ENCODE data around the gene KCNQ2.

KCNQ2 gene

DNA sequence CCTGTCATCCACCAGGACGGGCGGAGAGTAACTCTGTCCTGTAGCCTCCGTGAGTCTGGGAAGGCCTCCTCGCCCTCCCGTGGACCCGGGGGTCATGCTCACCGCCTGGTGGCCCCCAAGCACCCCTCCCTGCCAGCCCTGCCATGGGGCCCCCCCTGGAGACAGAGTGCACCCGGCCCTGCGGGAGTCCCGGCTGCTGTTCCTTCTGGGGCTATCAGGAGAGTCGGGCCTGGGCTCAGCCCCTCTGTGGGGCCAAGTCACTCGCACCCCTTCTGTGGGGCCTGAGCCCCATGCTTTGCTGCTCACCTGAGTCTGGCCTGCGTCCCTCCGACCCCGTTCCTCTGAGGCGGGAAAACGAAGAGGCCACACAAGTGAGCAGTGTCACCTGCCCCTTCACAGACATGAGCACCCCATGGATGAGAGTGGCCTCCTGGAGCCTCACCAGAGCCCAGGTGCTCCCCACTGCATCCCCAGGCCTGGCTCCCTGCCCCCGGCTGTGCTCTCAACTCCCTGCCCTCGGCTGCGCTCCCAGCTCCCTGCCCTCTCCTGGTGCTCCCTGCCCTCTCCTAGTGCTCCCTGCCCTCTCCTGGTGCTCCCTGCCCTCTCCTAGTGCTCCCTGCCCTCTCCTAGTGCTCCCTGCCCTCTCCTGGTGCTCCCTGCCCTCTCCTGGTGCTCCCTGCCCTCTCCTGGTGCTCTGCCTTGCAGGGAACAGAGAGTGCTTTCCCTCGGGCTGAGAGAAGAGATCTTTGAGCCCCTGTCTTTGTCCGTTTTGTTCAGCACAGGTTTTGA is 106.7 kb downstream of the KCNQ2 start:
- DNase-seq: no peak

DNA sequence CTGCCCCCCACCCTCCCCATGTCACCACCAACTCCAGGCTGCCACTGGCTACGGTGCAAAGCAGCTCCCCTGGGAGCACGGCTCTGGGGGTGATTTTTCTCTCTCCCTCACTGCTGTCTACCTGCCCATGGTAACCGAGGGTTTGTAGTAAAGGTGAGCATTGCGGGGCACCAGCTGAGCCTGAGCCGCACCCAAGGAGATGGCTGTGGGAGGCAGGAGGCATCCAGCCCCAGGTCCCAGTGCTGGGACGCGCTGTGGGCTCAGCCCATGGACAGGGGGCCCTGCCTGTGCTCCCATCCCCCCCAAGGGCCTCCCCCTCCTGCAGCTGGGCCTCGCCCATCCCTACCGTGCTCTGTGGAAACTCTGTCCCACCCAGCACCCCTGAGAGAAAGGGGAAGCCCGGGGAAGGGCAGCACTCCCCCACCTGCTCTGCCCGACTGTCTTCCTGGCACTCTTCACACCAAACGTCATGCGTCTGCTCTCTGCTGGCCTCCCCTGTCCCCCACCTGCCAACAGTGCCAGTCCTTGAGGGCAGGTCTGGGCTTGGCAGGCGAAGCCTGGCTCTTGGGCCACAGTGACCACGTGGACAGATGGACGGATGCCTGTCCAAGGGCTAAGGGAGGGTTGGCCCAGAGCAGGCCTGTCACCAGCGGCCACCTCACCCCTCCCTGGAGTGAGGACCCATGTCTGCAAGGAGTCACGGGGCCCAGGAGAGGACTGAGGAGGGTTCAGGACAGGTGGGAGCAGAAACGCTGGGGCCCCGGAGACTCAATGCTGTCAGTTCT is 107.5 kb downstream of the KCNQ2 start:
- no peak for DNase-seq

DNA sequence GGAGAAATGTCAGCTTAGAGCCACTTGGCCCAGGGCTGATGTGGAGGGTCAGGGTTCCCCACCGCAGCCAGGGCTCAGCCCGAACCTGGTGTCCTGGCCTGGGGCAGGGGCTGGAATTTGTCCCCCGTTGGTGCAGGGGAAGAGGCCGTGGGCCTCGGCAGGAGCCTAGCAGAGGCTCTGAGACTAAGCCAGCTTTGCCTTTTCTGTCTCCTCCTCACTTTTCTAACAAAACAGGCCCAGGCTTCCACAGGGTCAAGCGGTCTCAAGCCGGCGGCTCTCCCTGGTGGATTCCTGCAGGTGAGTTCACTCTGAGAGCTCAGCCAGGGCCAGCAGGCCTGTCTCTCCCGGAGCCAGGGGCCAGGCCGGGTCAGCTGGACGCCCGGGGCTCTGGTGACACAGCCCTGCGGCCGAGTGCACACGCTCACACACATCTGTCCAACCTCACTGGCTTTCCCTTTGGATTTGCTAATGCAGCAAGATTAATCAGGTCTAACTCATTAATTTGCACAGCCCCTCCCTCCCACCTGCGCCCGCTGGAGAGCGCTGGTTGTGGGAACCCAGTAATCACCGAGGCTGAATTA is 108.4 kb downstream of the KCNQ2 start:
- no peak for DNase-seq

DNA sequence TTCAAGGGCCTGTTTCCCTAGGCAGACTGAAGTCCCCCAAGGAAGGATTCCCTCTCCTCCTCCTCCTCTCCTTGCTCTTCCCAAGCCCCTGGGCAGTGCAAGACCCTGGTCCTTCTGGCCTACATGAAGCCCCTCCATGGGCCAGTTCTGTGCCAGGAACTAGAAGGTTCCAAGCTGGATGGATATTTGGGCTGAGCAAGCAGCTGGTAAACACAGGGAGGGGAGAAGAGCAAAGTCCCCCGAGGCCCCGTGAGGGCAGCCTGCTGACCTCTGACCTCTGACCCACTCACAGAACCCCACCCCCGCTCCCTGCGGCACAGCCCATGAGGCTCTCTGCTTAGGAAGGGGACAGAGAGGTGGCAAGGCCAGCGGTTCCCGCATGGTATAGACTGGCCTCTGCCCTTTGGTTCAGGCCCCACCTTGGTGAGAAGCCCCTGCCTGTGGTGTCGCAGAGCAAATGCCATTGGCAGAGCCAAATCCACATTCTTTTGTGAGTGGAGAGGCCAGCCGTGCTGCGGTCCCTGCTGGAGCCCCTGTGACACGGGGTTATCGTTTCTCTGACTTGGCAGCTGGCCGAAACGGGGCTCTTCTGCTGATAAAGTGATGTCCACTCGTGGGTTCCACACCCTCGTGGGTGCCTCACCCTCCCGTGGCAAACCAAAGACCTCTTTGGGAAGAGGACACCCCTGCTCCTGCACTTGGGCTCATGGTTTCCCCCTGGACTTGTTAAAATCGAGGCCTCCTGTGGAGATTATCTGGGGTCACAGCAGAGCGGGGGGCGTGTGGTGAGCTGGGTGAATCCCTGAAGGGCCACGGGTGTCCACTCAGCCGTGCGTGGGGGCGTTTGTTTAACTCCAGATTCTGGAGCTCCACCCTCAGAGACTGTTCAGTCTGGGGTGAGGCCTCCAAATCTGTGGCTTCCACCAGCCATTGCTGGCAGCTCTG is 109.2 kb downstream of the KCNQ2 start:
- no peak for DNase-seq

DNA sequence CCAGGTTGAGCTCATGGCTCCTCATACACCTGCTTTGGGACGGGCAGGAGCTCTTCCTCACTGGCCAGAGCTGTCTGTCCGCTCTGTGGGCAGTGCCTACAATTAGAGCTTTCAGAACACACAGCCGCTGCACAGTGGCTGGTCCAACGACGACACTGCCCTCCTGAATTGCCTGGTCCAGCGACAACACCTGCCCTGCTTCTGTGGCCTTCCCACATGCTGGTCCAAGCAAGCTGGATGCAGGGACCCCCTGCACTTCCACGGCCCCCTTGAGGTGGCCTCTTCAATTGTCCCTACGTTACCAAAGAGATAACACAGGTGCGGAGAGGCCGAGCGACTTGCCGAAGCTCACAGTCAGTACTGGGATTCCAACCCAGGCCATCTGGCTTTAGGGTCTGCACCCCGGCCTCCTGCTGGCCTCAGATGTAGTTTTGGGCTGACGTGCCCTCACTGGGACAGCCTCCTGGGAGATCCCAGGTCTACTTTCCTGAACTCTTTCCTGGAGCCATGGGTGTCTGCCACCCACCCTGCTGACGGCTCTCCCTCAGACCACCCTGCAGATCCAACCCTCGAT is 109.9 kb downstream of the KCNQ2 start:
- no peak for DNase-seq

DNA sequence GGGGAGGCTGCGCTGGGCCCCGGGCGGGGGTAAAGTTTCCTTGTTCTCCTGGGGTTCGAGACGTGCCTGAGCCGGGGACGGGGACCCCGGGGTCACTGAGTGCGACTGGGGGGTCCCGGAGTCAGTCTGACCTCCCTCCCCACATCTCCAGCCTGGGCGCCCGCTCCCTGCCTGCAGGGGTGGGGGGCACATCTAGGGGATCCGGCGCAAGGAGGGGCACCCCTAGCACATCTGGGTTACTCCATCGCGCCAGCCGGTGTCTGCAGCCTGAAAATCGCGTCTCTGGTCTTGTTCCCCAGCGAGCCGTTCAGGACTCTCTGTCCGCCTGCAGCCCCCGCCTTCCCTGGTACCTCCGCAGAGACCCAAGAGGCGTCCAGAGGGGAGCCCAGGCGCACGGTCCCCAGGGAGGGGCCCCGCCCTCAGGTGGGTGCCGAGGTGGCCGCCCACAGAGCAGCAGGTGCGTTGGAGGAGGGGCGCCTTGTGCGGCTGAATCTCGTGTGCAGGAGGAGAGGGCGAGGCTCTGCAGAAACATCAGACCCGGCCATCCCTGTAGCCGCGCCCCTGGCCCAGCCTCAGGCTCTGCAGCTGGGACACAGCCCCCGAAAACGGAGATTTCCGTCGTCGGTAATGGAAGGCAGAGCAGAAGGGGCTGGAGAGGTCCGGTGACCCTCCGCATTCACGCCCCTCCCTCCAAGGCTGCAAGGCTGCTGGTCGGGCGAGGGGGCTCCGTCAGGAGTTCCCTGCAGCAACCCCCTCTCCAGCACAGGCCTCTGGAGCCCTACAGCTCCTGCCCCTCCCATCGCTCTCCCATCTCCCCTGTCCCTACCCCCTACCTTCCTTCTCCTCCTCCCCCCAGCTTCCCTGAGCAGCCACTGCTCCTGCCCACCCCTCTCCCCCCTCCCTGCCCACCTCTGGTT is 110.7 kb downstream of the KCNQ2 start:
- DNase-seq: no peak

DNA sequence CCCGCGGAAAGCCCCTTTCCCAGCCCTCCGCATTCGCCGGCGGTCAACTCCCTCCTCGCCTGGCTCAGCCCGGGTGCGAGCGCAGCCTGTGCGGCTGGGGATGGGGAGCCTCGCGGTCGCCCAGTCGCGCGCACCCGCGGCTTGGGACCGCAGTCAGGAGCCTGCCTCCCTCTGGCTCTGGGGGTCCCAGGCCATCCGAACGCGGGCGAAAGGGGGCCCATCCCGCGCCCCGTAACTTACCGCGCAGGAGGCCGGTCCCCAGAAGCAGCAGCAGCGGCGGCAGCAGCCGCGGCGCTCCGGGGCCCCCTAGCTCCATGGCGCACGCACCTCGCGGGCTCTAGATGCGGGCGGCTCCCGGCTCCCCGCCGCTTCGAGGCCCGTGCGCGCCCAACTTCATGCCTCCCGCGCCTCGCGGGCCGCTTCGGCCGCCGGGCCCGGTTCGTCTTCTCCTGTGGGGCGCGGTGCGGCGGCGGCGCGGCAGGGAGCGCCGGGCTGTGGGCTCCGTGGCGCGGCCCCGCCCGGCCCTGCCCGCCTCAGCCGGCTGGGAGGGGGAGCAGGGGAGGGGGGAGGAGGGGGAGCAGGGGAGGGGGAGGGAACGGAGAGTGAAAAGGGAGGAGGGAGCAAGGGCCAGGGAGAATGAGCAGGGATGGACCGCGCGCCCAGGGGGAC is 111.5 kb downstream of the KCNQ2 start, which contains the start of gene CHRNA4:
Gene CHRNA4, minus strand, starts transcription at position 500 of the 669 bp plus-strand sequence. Its CDS starts 184 bp downstream, at position 316.
- DNase-seq: no peak

DNA sequence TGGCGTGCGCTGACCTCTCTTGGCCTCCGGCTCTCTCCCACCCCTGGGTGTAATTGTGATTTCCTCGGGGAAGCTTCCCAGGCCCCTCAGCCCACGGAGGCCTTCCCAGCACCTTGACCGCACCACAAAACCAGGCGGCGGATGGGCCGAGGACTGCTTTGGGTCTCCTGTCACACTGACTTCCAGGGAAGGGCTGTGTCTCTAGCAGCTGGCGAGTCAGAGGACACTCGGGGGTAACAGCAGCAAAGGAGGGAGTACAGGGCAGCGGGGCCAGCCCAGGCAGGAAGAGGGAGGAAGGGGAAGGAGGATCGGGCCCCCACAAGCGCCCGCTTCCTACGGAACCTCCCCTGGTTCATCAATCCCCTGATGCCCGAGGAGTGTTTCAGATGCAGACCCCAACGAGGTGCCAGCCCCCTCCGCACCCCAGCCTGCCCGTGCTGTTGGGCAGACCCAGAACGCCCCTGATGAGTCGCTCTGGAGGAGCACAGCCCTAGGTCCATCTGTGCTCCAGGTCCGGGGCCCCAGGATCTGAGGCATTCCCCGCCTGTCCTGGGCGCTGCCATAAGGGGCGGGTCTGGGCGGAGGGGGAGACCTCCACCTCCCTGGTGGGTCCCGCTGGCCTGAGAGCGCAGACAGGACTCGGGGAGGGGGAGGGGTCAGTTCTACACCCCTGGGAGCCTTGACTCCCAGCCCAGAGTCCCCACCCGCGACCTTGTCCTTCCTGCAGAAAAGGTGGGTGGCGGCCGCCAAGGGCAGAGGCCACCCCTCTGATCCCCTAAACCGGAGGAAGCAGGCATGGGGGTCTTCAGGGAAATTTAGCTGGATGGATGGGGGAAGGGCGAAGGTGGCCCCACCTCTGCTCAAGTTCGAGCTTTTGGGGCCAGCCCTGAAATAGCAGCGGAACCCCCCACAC is 112.3 kb downstream of the KCNQ2 start:
- DNase-seq: no peak

DNA sequence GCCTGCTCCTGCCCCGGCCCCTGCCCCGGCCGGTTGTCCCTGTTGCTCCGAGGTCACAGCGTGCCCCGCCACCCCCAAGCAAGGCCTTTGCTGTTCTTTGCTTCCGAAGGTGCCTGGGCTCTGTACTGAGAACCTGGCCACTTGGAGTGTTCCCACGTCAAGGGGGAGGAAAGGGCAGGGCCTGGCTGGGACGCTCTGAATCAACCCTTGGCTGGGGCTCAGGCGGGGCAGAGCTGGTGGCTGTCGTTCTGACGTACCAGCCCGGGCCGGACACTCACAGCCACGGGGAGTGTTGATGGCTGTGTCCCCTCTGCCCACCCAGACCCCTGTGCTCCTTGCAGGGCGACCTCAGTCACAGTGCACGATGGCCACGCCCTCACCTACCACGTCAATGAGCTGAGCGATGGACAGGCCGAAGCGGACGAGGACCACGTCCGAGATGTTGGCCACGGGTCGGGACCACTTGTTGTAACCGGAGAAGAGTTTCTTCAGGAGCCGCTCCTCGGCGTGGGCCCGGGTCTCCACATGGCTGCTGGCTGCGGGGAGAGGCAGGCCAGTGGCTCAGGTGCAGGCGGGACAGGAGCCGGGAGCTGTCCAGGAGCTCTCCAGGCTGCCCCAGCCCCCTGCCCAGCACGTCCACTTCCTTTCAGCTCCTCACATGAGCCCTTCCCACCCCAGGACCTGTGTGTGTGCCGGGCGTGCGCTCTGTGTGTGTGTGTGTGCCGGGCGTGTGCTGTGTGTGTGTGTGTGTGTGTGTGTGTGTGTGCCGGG is 113.1 kb downstream of the KCNQ2 start:
- DNase-seq: no peak

DNA sequence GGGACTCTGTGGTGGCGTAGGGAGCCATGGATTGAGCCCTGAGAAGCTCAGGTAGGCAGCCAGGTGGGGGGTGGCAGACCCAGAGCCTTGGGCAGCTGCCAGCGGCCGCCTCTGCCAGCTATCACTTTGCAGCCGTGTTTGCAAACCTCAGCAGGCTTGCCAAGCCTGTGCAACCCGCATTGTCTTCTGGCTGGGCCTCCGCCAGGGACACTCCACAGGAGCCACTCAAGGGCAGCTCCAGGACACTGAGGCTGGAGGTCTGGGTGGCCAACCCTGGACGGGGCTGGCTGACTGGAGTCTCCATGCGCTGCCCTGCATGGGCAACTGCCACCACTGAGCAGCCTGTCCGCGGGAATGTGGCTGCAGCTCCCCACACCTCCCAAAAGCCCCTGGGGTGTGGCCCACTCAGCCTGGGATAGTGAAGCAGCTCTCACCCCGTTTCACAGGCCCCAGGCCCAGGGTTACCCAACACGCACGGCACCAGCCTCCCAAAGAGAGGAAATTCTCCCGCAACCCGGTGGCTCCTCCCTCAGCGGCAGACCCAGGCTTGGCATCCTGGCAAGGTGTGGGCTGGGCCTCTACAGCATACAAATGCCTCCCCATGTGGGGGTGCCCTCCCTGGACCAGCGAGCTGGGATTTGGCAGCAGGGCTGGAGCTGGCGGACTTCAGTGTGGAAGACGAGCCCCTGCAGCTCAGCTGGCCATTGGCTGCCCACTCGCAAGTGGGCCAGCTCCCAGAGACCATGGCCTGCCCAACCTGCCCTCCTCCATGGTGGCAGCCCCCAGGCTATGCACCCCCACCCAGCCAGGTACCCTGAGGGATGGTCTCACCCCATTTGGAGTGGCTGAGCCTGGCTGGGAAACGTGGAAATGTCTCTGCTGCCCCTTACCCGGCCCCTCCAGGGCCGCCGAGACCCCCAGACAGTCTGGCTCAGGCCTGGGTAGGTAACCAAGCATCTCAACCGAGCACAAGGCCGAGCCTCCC is 114.2 kb downstream of the KCNQ2 start:
- no peak for DNase-seq

DNA sequence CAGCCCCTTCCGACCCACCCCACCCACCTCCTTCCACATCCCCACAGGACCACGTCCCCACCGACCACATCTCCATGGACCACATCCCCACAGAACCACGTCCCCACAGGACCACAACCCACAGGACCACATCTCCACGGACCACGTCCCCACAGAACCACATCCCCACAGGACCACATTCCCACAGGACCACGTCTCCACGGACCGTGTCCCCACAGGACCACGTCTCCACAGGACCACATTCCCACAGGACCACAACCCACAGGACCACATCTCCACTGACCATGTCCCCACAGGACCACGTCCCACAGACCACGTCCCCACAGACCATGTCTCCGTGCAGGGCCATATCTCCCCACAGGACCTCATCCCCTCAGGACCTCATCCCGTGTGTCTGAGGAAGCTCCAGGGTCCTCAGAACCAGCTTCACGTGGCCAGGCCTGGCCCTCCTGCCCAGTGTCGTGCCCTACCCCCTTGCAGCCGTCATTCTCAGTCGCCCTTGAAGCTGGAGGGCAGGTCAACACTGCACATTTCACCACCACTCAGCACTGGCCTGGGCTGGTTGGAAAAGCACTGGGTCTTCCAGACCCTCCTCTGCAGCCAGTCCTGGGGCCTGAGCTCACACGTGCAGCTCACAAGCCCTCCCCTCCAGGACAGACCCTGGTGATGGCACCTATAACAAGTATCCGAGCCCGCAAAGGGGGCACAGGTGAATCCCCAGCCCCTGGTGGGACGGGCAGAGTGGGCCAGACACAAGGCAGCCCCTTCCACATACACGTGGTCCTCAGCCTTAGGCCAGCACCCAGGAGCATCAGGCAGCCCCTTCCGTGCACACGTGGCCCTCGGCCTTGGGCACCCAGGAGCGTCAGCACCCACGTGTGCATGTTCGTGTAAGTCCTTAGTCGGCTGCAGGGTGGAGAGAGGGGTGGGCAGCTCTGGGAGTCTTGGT is 115.2 kb downstream of the KCNQ2 start:
- no peak for DNase-seq

DNA sequence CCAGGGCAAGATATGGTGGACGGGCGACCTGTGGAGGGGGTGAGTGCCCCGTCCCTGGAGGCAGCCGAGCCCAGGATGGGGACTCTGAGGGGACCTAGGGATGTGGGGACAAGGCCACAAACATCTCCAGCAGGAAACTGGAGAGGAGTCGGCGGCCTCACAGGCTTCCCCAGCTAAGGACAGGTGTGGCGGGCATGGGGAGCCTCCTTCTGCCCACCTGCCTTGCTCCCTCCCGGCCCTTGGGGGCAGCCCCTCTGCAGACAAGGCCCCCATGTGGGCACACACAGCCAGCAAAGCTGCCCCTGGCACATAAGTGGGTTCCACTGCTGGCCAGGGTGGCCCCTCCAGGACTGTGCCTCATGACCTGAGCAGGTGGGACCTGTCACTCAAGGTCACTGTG is 115.9 kb downstream of the KCNQ2 start:
- no peak for DNase-seq

DNA sequence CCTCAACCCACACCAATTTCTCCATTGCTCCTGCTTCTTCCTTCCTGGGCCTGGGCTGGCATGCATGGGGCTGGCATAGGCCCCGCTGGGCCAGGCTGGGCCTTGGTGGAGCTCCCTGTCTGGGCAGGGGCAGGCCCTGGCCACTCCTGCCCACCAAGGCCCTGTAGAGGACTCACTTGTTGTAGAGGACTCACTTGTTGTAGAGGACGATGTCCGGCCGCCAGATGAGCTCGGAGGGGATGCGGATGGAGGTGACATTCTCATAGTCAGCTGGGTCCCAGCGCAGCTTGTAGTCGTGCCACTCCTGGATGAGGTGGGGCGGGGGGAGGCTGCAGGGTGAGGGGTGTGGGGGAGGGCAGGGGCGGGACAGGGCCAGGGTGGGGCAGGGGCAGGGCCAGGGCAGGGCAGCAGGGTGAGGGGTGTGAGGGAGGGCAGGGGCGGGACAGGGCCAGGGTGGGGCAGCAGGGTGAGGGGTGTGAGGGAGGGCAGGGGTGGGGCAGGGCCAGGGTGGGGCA is 116.6 kb downstream of the KCNQ2 start:
- no peak for DNase-seq

DNA sequence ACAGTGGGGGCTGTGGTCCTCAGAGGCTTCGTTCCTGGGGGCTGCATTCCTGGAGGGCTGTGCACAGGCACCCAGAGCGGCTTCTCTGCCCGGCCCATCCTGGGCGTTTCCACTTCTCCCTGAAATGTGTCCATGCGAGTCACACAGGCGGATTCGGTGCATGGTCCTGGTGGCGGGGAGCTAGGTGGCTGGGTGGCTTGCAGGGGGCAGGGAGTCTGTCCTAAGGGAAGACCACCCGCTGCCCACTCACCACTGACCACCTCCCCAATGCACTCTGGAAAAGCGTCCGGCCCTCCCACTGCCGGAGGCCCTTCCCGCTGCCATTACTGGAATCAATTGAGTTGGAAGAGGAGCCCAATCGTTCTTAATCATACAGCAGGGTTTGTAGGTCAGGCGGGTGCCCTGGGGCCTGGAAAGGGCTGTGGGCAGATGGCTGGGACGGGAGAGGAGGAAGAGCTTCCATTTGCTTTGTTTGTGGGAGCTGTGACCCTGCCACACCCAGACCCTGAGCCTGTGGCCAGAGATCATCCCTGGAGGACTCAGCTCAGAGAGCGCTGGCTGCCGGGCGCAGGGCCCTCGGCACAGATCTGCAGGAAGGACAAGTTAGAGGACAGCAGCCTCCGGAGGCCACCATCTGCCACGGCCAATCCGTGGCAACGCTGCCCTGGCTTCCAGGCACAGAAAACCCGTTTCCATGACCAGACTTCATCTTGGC is 117.7 kb downstream of the KCNQ2 start:
- no peak for DNase-seq

DNA sequence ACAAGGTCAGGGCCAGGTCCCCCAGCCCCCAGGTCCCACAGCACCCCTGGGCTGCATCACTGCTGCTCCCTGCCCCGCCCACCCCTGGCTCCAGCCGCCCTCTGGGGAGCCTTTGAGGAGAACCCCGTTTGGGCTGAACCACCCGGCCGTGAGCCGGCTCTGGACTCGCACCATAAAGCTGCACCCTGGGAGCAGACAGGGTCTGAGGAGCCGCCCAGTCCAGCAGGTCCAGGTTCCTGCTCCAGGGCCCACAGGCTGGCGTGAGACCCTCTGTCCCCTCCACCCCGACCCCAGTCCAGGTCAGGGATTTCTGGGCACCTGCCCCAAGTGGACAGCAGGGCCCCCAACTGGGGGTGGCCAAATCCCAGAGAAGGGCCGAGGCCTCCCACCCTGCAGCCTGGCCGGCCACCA is 119.6 kb downstream of the KCNQ2 start:
- no peak for DNase-seq
